AG09319 (cell line): ENCODE results near the gene CA5A.
A peak's percentile ranks its signal among the peaks of the same experiment; 100 is the strongest.

ENCODE experiments used
- DNase-seq: peaks from one replicate; pipeline ENCODE4 v3.0.0-alpha.2; 2010; ENCODE audit warnings: low read depth; ENCODE audit errors: extremely low read depth
- TF ChIP-seq, protein P1 (sequence below): IDR thresholded peaks from 2 replicates; pipeline ENCODE4 v1.5.1; 2011; ENCODE audit warnings: low read depth, mild to moderate bottlenecking, inconsistent platforms, low read length, moderate library complexity

The CA5A gene

DNA sequence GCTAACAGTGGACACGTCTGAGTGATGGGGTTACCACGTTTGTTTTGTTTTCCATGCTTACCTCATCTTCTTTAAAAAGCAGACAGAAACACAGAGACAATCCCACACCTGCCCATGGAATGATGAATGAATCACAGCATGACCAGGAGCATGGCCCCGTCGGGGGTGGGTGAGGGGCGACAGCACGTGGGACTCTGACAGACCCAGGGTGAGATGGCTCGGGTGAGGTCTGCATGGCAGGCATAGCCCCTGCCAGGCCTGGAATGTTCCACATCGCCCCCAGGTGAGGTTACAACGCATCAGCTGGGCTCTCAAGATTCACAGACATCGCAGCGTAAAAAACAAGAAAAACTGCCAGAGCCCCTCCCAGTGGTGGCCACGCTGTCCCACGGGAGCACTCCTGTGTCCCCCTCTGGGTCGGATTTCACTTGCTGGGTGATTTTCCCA lies 85.2 kb downstream of the CA5A start:
- TF ChIP-seq, protein P1, sequence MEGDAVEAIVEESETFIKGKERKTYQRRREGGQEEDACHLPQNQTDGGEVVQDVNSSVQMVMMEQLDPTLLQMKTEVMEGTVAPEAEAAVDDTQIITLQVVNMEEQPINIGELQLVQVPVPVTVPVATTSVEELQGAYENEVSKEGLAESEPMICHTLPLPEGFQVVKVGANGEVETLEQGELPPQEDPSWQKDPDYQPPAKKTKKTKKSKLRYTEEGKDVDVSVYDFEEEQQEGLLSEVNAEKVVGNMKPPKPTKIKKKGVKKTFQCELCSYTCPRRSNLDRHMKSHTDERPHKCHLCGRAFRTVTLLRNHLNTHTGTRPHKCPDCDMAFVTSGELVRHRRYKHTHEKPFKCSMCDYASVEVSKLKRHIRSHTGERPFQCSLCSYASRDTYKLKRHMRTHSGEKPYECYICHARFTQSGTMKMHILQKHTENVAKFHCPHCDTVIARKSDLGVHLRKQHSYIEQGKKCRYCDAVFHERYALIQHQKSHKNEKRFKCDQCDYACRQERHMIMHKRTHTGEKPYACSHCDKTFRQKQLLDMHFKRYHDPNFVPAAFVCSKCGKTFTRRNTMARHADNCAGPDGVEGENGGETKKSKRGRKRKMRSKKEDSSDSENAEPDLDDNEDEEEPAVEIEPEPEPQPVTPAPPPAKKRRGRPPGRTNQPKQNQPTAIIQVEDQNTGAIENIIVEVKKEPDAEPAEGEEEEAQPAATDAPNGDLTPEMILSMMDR, result no peak
- DNase-seq, result no peak

DNA sequence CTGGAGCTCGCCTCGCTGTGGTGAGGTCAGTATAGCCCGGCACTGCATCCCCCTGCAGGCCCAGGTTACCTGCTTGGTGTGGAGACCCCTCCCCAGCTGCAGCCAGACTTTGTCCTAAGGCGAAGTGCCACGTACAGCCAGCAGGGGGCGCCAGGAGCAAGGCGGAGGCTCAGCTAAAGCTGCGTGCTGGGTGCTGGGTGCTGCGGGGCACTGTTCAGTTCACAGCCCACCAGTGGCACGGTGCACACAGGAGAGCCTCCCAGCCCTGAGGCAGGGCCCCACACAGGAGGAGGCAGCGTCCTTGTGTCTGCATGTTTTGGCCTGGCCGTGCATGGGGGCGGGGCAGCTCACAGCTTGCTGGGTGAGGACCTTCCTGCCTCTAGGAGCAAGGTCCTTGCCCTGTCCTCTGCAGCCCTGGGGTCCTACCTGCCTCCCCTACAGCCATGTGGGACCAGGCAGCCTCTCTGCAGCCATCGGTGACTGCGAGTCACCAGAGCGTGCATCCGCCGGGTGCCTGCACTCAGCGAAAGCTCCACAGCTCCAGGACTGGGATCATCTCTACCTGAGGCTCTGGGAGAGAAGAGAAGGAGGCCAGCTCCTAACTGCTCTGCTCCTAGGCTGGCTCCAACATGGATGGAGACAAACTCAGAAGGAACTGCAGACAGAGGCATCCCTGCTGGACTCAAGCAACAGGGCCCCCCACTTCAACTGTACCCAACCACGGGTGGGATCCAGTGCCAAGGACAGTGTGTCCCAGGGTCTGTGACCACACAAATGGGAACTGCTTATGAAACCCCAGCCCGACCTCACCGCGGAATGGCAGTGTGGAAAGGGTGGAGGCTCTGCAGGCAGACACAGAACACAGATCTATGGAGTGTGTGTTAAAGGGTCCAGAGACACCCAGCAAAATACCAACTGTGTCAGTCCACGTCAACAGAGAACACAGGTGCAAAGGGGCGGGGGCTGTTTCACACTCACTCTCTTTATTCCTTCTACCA lies 86.0 kb downstream of the CA5A start:
- no peak for DNase-seq
- TF ChIP-seq, protein P1, result peak; percentile 92

DNA sequence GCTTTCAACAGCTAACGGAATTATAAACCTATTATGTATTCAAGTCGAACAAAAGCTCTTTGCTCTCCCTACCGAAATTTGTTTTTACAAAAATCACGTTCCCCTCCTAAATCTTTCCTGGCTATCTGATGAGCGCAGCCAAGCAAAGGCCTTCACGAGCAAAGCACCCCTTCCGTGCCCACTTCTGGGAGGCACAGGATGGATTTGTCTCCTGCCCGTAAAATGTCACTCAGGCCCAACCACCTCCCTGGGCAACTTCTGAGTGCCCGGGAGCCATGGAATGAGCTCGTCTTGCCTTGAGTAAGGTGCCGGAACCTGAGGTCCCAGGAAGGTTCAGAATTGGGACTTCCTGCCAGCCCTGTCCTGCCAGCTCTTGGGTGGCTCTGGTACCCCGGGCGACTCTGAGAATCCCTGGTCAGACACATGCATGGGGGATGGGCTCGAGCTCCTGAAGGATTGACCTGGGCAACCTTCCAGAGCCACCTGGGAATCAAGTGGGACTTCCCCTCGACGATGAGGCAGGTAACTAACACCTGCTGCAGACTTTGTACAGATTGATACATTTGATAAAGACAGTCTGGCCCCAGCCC lies 86.8 kb downstream of the CA5A start:
- no peak for DNase-seq
- TF ChIP-seq, protein P1, result no peak

DNA sequence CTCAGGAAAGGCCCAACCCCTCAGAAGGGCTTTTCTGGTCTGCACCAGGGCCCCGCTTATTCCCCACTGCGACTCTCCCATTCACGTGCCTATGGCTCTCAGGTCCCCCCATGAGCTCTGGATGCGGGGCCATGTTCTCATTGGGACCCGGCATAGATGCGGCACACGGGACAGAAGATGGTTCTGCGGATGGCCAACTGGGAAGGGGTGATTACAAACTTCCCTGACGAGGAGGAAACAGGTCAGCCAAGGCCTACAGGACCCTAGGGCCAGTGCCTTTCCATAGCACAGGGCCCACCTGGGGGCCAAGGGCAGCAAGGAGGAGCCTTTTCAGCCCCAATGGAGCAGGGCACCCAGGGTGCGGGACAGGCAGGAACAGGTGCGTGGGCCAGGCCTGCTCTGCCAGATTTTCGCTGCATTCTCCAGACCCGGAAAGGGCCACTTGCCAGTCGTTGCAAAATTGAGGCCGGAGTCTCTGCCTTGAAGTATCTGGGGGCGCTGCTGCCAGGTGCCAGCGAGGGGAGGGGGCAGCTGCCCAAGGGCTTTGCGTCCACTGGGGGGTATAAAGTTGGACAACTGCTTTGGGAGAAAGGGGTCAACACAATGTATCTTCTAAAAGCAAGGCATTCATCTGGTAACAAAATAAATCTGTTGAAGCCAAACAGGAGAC lies 87.5 kb downstream of the CA5A start:
- TF ChIP-seq, protein P1, result no peak
- DNase-seq, result no peak

DNA sequence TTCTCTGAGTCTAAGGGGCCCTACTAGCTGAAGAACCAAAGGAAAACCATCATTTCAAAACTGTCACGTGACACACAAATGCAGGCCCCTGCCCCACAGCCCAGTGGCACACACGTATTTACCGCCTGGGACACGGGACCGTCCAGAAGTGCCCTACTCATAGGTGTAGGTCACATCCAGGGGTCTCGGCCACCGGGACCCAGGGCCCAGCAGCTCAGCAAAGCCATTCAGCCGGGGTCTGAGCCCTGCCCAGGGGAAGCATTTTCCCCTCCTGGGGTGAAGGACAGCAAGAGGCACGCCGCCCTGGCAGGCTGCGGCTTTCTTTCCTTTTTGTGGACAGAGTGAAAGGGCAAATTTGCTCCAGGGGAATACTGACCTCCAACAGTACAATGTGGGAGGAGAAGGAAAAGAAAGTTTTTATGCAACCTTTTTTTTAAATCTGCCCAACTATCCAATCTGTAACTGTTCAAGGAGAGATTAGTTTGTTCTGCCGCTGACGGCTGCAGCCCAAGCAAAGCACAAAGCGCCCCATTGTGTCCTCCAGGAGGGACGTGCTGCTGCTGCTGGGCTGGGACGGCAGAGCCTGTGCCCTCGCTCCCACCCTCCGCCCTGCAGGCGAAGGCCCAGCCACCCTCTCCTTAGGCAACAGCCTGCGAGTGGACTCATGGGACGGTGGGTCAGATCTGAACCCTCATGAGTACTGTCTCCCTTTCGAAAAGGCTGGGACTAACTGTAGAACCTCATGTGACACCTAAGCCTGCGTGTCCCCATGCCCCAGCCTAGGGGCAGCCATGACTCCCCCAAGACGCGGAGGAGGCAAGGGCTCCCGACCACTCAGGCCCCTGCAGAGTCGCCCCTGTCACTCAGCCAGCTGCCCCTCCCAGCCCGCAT lies 88.3 kb downstream of the CA5A start:
- DNase-seq, result no peak

DNA sequence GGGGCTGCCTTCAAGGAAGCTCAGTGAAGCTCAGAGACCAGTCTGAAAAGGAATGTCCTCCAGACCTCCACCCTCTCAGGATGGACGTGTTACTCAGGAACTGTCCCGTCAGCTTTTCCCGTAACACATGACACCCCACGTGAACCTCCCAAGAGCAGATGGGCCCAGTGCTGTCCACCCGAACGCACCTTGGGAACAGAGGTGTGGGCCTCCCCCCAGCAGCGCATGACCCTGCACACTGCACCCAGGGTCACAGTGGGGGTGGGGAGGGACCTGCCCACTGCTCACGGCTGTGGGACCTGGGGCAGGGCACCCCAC lies 88.9 kb downstream of the CA5A start:
- TF ChIP-seq, protein P1, result no peak
- no peak for DNase-seq

More for the DNA sequence above, 88.3 kb downstream of the CA5A start:
- TF ChIP-seq, protein P1, result no peak
